SK-N-SH (cell line): ENCODE results near the gene FCMR. TPM values are rescaled to one million over a fixed set of nuclear protein-coding genes. Genes with fewer than 3 reads are reported as not detected.

Experiments
- CTCF ChIA-PET: fragments of 300-600, 350-600 bp; formaldehyde crosslinking; extraction: SDS; loops from one replicate; lab custom pipeline; 2021; lab: Yijun Ruan, JAX
- POLR2A ChIA-PET: fragments of 350-600 bp; sonication (Branson Sonifier 250); formaldehyde crosslinking; extraction: SDS; loops from one replicate; lab custom pipeline; 2020; ENCODE audit warnings: antibody characterized with exemption, inconsistent platforms; lab: Yijun Ruan, JAX
- DNase-seq: peaks from one replicate; pipeline ENCODE4 v3.0.0; 2012
- H2AFZ ChIP-seq: fragments of 200-600 bp; sonication (generic); 2 replicates; pipeline ENCODE4 v1.8.1; 2016; ENCODE audit warnings: antibody characterized with exemption, mild to moderate bottlenecking, low read depth
- H3F3A ChIP-seq: fragments of 200-600 bp; sonication (generic); replicated peaks from 2 replicates; pipeline ENCODE3; 2016; ENCODE audit warnings: antibody characterized with exemption, mild to moderate bottlenecking; ENCODE audit not compliant: insufficient read depth
- H3K27ac ChIP-seq, 2 experiments: fragments of 200-500 bp in 1 of 2; fragments of 200-600 bp in 1 of 2; sonication (Bioruptor generic) in 1 of 2; sonication (generic), shearing (Covaris generic) in 1 of 2; 2 replicates each; pipeline versions ENCODE4 v1.5.1 to v1.6.1; 2014 to 2016; ENCODE audit warnings: low read depth in 2 of 2, inconsistent platforms in 1 of 2, low read length in 1 of 2, mild to moderate bottlenecking in 1 of 2, mixed read lengths in 1 of 2
- H3K27me3 ChIP-seq: fragments of 200-600 bp; sonication (generic), shearing (Covaris generic); 2 replicates; pipeline ENCODE4 v1.6.1; 2016; ENCODE audit warnings: mixed run types; ENCODE audit not compliant: insufficient read depth
- H3K36me3 ChIP-seq, 2 experiments: fragments of 200-500 bp in 1 of 2; fragments of 200-600 bp in 1 of 2; sonication (Bioruptor generic) in 1 of 2; sonication (generic) in 1 of 2; replicated peaks in 1 of 2; 2 replicates each; pipeline versions ENCODE3 to v1.5.1; 2014 to 2016; ENCODE audit warnings: low read length in 1 of 2, mild to moderate bottlenecking in 1 of 2; ENCODE audit not compliant: insufficient read depth in 2 of 2, control insufficient read depth in 1 of 2
- H3K4me1 ChIP-seq, 2 experiments: fragments of 200-500 bp in 1 of 2; fragments of 200-600 bp in 1 of 2; sonication (Bioruptor generic) in 1 of 2; sonication (generic), shearing (Covaris generic) in 1 of 2; 2 replicates each; pipeline versions ENCODE4 v1.5.1 to v1.6.1; 2014 to 2016; ENCODE audit warnings: low read depth in 1 of 2, low read length in 1 of 2, mixed run types in 1 of 2; ENCODE audit not compliant: insufficient read depth in 2 of 2, control insufficient read depth in 1 of 2
- H3K4me2 ChIP-seq: fragments of 200-600 bp; sonication (generic), shearing (Covaris generic); 2 replicates; pipeline ENCODE4 v1.6.1; 2017; ENCODE audit warnings: mixed run types
- H3K4me3 ChIP-seq, 2 experiments: fragments of 200-500 bp in 1 of 2; fragments of 200-600 bp in 1 of 2; sonication (Bioruptor generic) in 1 of 2; sonication (generic), shearing (Covaris generic) in 1 of 2; 2 replicates each; pipeline versions ENCODE4 v1.5.1 to v1.8.1; 2014 to 2016; ENCODE audit warnings: low read depth in 2 of 2, inconsistent platforms in 1 of 2, low read length in 1 of 2, mild to moderate bottlenecking in 1 of 2, mixed read lengths in 1 of 2, moderate library complexity in 1 of 2
- H3K79me2 ChIP-seq: fragments of 200-600 bp; sonication (generic); 2 replicates; pipeline ENCODE4 v1.8.1; 2017; ENCODE audit warnings: mild to moderate bottlenecking; ENCODE audit not compliant: insufficient read depth
- H3K9ac ChIP-seq: fragments of 200-600 bp; sonication (generic); 2 replicates; pipeline ENCODE4 v1.6.1; 2017; ENCODE audit warnings: mixed run types
- H3K9me2 ChIP-seq: fragments of 200-600 bp; sonication (generic); 2 replicates; pipeline ENCODE4 v1.6.1; 2017; ENCODE audit warnings: mixed run types
- H3K9me3 ChIP-seq: fragments of 200-600 bp; sonication (generic); 2 replicates; pipeline ENCODE4 v1.6.1; 2017; ENCODE audit warnings: mixed run types, mild to moderate bottlenecking, moderate library complexity
- H4K20me1 ChIP-seq: fragments of 200-600 bp; sonication (generic); 2 replicates; pipeline ENCODE4 v1.6.1; 2017; ENCODE audit warnings: mild to moderate bottlenecking, mixed run types; ENCODE audit not compliant: insufficient read depth
- ELF1 ChIP-seq: IDR thresholded peaks from 2 replicates; pipeline ENCODE4 v1.4.0; 2012
- GATA2 ChIP-seq: sonication (generic); formaldehyde crosslinking; IDR thresholded peaks from 2 replicates; pipeline ENCODE4 v1.5.0; 2020; ENCODE audit warnings: mild to moderate bottlenecking, missing genetic modification reagents
- SMC3 ChIP-seq: IDR thresholded peaks from 2 replicates; pipeline ENCODE4 v1.6.1; 2012; ENCODE audit warnings: low read depth, low read length, improper control_type of control experiment
- ZBTB33 ChIP-seq: IDR thresholded peaks from 2 replicates; pipeline ENCODE4 v1.4.0; 2012; ENCODE audit warnings: low read depth, borderline replicate concordance
- WGBS: methylation state at CpG from one replicate; pipeline ENCODE4 v1.1.6; 2017; ENCODE audit warnings: low lambda C conversion rate; 5-methylcytosine and 5-hydroxymethylcytosine counted together
- polyA plus RNA-seq, 3 experiments: library from polyadenylated mRNA; depleted of rRNA; stranded (reverse); fragments of >200 nt; gene quantifications; 2 replicates each; pipeline ENCODE4 v1.2.3, GENCODE V29; 2012
- TF ChIP-seq, protein P1 (sequence below): fragments of 200-600 bp; sonication (generic); IDR thresholded peaks from 2 replicates; pipeline ENCODE4 v1.6.1; 2017; ENCODE audit warnings: antibody characterized with exemption, mild to moderate bottlenecking, moderate library complexity
- TF ChIP-seq, protein P2 (sequence below): IDR thresholded peaks from 2 replicates; pipeline ENCODE4 v1.4.0; 2012; ENCODE audit warnings: low read depth
- TF ChIP-seq, protein P3 (sequence below): IDR thresholded peaks from 2 replicates; pipeline ENCODE4 v1.4.0; 2012; ENCODE audit warnings: low read depth, borderline replicate concordance

The FCMR gene
- polyA plus RNA-seq, 1 of the 3 experiments (the other 2 are of a cell fraction) = 0.15 TPM

- H3K4me1 ChIP-seq = no peaks in the 10 kb centered on the region
Observed at GRCh38 chr1:206937425-206937824, 15.7 kb upstream of the FCMR start.

DNA sequence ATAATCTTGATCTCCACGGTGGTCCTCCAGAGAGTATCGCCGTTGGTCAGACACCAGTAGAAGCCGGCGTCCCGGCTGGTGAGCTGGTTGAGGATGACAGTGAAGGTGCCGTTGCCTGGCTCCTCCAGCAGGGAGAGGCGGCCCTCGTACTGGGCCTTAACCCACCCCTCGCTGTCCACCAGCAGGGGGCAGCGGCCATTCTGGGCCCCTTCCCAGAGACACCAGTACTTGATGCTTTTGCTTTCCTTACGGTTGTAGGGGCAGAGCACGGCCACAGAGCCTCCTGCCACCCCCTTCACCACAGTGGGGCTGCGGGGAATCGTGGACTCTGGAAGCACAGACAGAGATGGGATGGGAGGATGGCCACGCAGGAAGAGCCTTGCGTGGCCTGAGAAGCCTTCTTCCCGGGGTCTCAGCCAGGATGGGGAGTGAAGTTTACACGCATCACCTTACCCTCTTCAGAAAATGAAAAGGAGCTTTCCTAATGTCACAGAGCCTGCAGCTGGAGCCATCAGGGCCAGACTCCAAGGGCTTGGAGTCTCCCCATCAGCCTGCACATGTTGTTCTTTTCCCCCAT lies 13.8 kb upstream of the FCMR start:
- no peak overlapping the region for H2AFZ ChIP-seq
- TF ChIP-seq, protein P1, sequence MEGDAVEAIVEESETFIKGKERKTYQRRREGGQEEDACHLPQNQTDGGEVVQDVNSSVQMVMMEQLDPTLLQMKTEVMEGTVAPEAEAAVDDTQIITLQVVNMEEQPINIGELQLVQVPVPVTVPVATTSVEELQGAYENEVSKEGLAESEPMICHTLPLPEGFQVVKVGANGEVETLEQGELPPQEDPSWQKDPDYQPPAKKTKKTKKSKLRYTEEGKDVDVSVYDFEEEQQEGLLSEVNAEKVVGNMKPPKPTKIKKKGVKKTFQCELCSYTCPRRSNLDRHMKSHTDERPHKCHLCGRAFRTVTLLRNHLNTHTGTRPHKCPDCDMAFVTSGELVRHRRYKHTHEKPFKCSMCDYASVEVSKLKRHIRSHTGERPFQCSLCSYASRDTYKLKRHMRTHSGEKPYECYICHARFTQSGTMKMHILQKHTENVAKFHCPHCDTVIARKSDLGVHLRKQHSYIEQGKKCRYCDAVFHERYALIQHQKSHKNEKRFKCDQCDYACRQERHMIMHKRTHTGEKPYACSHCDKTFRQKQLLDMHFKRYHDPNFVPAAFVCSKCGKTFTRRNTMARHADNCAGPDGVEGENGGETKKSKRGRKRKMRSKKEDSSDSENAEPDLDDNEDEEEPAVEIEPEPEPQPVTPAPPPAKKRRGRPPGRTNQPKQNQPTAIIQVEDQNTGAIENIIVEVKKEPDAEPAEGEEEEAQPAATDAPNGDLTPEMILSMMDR = peak; percentile 40
- TF ChIP-seq GATA2 (CRISPR knock-in tag) (no peak), SMC3 (0 out of 2 replicates have a peak, but pooled peaks have one; percentile 8), ELF1 (no peak)
- TF ChIP-seq, protein P2, sequence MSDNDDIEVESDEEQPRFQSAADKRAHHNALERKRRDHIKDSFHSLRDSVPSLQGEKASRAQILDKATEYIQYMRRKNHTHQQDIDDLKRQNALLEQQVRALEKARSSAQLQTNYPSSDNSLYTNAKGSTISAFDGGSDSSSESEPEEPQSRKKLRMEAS = no peak
- TF ChIP-seq, protein P3, sequence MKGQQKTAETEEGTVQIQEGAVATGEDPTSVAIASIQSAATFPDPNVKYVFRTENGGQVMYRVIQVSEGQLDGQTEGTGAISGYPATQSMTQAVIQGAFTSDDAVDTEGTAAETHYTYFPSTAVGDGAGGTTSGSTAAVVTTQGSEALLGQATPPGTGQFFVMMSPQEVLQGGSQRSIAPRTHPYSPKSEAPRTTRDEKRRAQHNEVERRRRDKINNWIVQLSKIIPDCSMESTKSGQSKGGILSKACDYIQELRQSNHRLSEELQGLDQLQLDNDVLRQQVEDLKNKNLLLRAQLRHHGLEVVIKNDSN = no peak
- TF ChIP-seq, all 33 proteins: peak for 2
- H3K36me3 ChIP-seq = no peaks in the 10 kb centered on the region
- POLR2A ChIA-PET = no interaction called here
- peak; percentile 59 for DNase-seq
- peaks cover 4% of the 10 kb centered on the region; the same call in 1 of the 2 replicates for H3K27me3 ChIP-seq
- no peaks in the 10 kb centered on the region for H3K79me2 ChIP-seq
- H4K20me1 ChIP-seq = no peaks in the 10 kb centered on the region
- H3K4me3 ChIP-seq = no peak overlapping the region
- H3K9me2 ChIP-seq = no peaks in the 10 kb centered on the region
- CTCF ChIA-PET = interaction anchor here (0.6 to 2.7 kb wide), 9 partner anchors 9 to 210 kb away, joined by 3 to 13 read pairs (median 4); no protein-coding TSS in a partner anchor
- H3K4me2 ChIP-seq = no peak overlapping the region
- H3F3A ChIP-seq = no peaks in the 10 kb centered on the region
- H3K9me3 ChIP-seq = no peaks in the 10 kb centered on the region
- H3K9ac ChIP-seq = no peak overlapping the region
- 71% methylated on average over 6 of the region's 19 CpGs for WGBS
- no peaks in the 10 kb centered on the region for H3K4me1 ChIP-seq
- no peak overlapping the region for H3K27ac ChIP-seq

More at GRCh38 chr1:206937425-206937824, 15.7 kb upstream of the FCMR start:
- Histone ChIP-seq H3K36me3 (no peaks in the 10 kb centered on the region), H3K9ac (no peak overlapping the region), H2AFZ (no peak overlapping the region), H3K27ac (no peak overlapping the region), H3K79me2 (no peaks in the 10 kb centered on the region), H3K9me2 (no peaks in the 10 kb centered on the region), H3K27me3 (peaks cover 16% of the 10 kb centered on the region; the same call in 1 of the 2 replicates), H4K20me1 (no peaks in the 10 kb centered on the region), H3K4me2 (no peak overlapping the region), H3K9me3 (no peaks in the 10 kb centered on the region), H3K4me3 (no peak overlapping the region), H3F3A (no peaks in the 10 kb centered on the region)
- DNase-seq = no peak
- 52% methylated on average over 5 of the region's 6 CpGs for WGBS
- POLR2A ChIA-PET = no interaction called here
- TF ChIP-seq ZBTB33 = no peak
- CTCF ChIA-PET = interaction anchor here (2.7 kb wide), 1 partner anchor 25 kb away, joined by 11 read pairs; no protein-coding TSS in a partner anchor
